Suprapubic skin (tissue), 4 donors: ENCODE data around the gene TMEM63A. TPM values are rescaled to one million over a fixed set of nuclear protein-coding genes. Genes with fewer than 3 reads are reported as not detected.

Source experiments
- DNase-seq, 2 donors: peaks; one replicate each; pipeline ENCODE4 v3.0.0-alpha.2; 2019; ENCODE audit warnings: low spot score in 2 of 2
- H3K27ac ChIP-seq: fragments of 200-600 bp; sonication (generic); one replicate; pipeline ENCODE4 v1.5.1; 2019
- H3K27me3 ChIP-seq: fragments of 200-600 bp; sonication (generic); one replicate; pipeline ENCODE4 v1.5.1; 2019
- H3K36me3 ChIP-seq: fragments of 200-600 bp; sonication (generic); one replicate; pipeline ENCODE4 v1.5.1; 2019
- H3K4me1 ChIP-seq: fragments of 200-600 bp; sonication (generic); one replicate; pipeline ENCODE4 v1.5.1; 2019
- H3K4me3 ChIP-seq: fragments of 200-600 bp; sonication (generic); one replicate; pipeline ENCODE4 v1.5.1; 2019; ENCODE audit warnings: mild to moderate bottlenecking
- H3K9me3 ChIP-seq: fragments of 200-600 bp; sonication (generic); one replicate; pipeline ENCODE4 v1.5.1; 2019
- CTCF ChIP-seq, 2 donors: fragments of 200-600 bp in 1 of 2; fragments of 450-650 bp in 1 of 2; sonication (generic) in 1 of 2; IDR thresholded peaks; one replicate each; pipeline ENCODE4 v1.5.1; 2016 to 2019; ENCODE audit warnings: antibody characterized with exemption in 2 of 2, mild to moderate bottlenecking in 1 of 2, moderate library complexity in 1 of 2
- EP300 ChIP-seq: sonication (generic); formaldehyde crosslinking; IDR thresholded peaks from one replicate; pipeline ENCODE4 v1.6.1; 2017; ENCODE audit warnings: antibody characterized with exemption
- POLR2A ChIP-seq, 2 donors: fragments of 450-650 bp; IDR thresholded peaks; one replicate each; pipeline ENCODE4 v1.6.1; 2017; ENCODE audit warnings: antibody characterized with exemption in 2 of 2, mild to moderate bottlenecking in 2 of 2, moderate library complexity in 2 of 2
- POLR2AphosphoS5 ChIP-seq, 3 donors: sonication (generic); formaldehyde crosslinking; IDR thresholded peaks; one replicate each; pipeline ENCODE4 v1.6.1; 2017; ENCODE audit warnings: antibody characterized with exemption in 3 of 3
- WGBS: methylation state at CpG from one replicate; pipeline ENCODE4 v1.1.5; 2018; 5-methylcytosine and 5-hydroxymethylcytosine counted together
- total RNA-seq, 4 donors: library from RNA; depleted of rRNA; stranded (reverse); fragments of >200 nt; gene quantifications; one replicate each; pipeline ENCODE4 v1.1.0, GENCODE V29; 2016

The TMEM63A gene
- total RNA-seq, 4 donors from 2014 or later, result 32.6 to 162 (median 48.9) TPM

- TF ChIP-seq EP300 (no peak), CTCF (IDR thresholded peaks at IDR 0.05) (no peak), POLR2A (IDR thresholded peaks at IDR 0.05) (no peak), POLR2AphosphoS5 (IDR thresholded peaks at IDR 0.05) (no peak)
- peak; percentile 80 to 88 for DNase-seq
- peaks cover 46% of the 10 kb centered on the region for H3K4me1 ChIP-seq
These were observed 775 bp upstream of the TMEM63A start for GRCh38 chr1:225882694-225883615.

GRCh38 chr1:225881081-225881958, 860 bp downstream of the TMEM63A start:
- DNase-seq, result peak in 1 of 2 donors; percentile 89
- H3K27ac ChIP-seq, result peak overlapping the region; percentile 95
- H3K4me3 ChIP-seq, result peak overlapping the region; percentile 89
- peaks cover 55% of the 10 kb centered on the region for H3K4me1 ChIP-seq
- TF ChIP-seq EP300 (no peak), CTCF (IDR thresholded peaks at IDR 0.05) (no peak), POLR2AphosphoS5 (IDR thresholded peaks at IDR 0.05) (no peak), POLR2A (IDR thresholded peaks at IDR 0.05) (no peak)
- peaks cover 14% of the 10 kb centered on the region for H3K36me3 ChIP-seq
- 9% methylated on average over 17 of the region's 25 CpGs for WGBS
- H3K9me3 ChIP-seq, result no peaks in the 10 kb centered on the region
- H3K27me3 ChIP-seq, result no peaks in the 10 kb centered on the region

More at GRCh38 chr1:225882694-225883615, 775 bp upstream of the TMEM63A start:
- Histone ChIP-seq H3K4me3 (peak overlapping the region; percentile 89), H3K36me3 (no peaks in the 10 kb centered on the region), H3K27ac (peak overlapping the region; percentile 95), H3K9me3 (no peaks in the 10 kb centered on the region), H3K27me3 (no peaks in the 10 kb centered on the region)
- 3% methylated on average over 40 of the region's 63 CpGs for whole genome bisulfite sequencing

- H3K9me3 ChIP-seq, result no peaks in the 10 kb centered on the region
- no peaks in the 10 kb centered on the region for H3K27me3 ChIP-seq
- DNase-seq, result no peak
- peak overlapping the region; percentile 89 for H3K4me3 ChIP-seq
- TF ChIP-seq EP300, result no peak
- no peak for TF ChIP-seq POLR2AphosphoS5 (IDR thresholded peaks at IDR 0.05)
- TF ChIP-seq CTCF (IDR thresholded peaks at IDR 0.05), result no peak
- TF ChIP-seq POLR2A (IDR thresholded peaks at IDR 0.05), result no peak
- H3K27ac ChIP-seq, result peak overlapping the region; percentile 95
- 49% methylated on average over 5 of the region's 5 CpGs for WGBS
- peaks cover 16% of the 10 kb centered on the region for H3K36me3 ChIP-seq
- H3K4me1 ChIP-seq, result peaks cover 57% of the 10 kb centered on the region
These were observed 1.5 kb downstream of the TMEM63A start for GRCh38 chr1:225880636-225881035.

GRCh38 chr1:225880222-225880588, 2.0 kb downstream of the TMEM63A start:
- Histone ChIP-seq H3K9me3 (no peaks in the 10 kb centered on the region), H3K36me3 (peaks cover 20% of the 10 kb centered on the region), H3K4me3 (peak overlapping the region; percentile 89), H3K27me3 (no peaks in the 10 kb centered on the region), H3K27ac (peak overlapping the region; percentile 95), H3K4me1 (peaks cover 62% of the 10 kb centered on the region)
- no peak for TF ChIP-seq POLR2A (IDR thresholded peaks at IDR 0.05)
- no peak for TF ChIP-seq EP300
- no peak for TF ChIP-seq CTCF (IDR thresholded peaks at IDR 0.05)
- DNase-seq, result no peak
- WGBS, result 83% methylated on average over 1 of the region's 2 CpGs
